ENCODE results near the gene AMN.

GRCh38 chr14:102979406-102979805 is 56.9 kb downstream of the AMN start:
- TF ChIP-seq CTCF (IDR thresholded peaks at IDR 0.05) (no peak), POLR2A (IDR thresholded peaks at IDR 0.05) (no peak), EP300 (IDR thresholded peaks at IDR 0.05) (no peak)
